NT2/D1 (cell line): Measurements from ENCODE around the gene RASGRP2.

Source experiments
- YY1 ChIP-seq: IDR thresholded peaks from 2 replicates; pipeline ENCODE4 v1.6.1; 2011; ENCODE audit not compliant: insufficient read length, insufficient read depth
- ZNF274 ChIP-seq: IDR thresholded peaks from 2 replicates; pipeline ENCODE4 v1.6.1; 2011; ENCODE audit warnings: mild to moderate bottlenecking, low read depth, low read length

GRCh38 chr11:64763526-64764039 lies 19.6 kb upstream of the RASGRP2 start:
- TF ChIP-seq YY1 (no peak), ZNF274 (no peak)
